IPS-15b (cell line): ENCODE data around the gene ZNF195.
"Not testable (repeated sequence)": the region's sequence is repeated elsewhere in the genome, so short reads cannot be mapped to it uniquely, and the experiment has no call there.

Source experiments
- H3K27me3 ChIP-seq: one replicate; pipeline ENCODE4 v1.6.1; 2013; ENCODE audit warnings: low read length; ENCODE audit not compliant: control insufficient read depth, insufficient read depth
- H3K36me3 ChIP-seq: one replicate; pipeline ENCODE4 v1.6.1; 2013; ENCODE audit warnings: low read length; ENCODE audit not compliant: control insufficient read depth, insufficient read depth
- H3K4me1 ChIP-seq: one replicate; pipeline ENCODE4 v1.6.1; 2013; ENCODE audit warnings: mild to moderate bottlenecking, low read length; ENCODE audit not compliant: control insufficient read depth, insufficient read depth
- H3K4me3 ChIP-seq: one replicate; pipeline ENCODE4 v1.5.1; 2013; ENCODE audit warnings: low read depth, low read length
- H3K9ac ChIP-seq: one replicate; pipeline ENCODE4 v1.6.1; 2013; ENCODE audit warnings: low read depth, mild to moderate bottlenecking, low read length
- H3K9me3 ChIP-seq: one replicate; pipeline ENCODE4 v1.6.1; 2013; ENCODE audit warnings: mild to moderate bottlenecking, low read length; ENCODE audit not compliant: control insufficient read depth, insufficient read depth

Gene ZNF195

GRCh38 chr11:3378426-3379423 is at the start of gene ZNF195:
TSS of gene ZNF195 (minus strand) at chr11:3379146. CDS start at chr11:3379040, 106 bp downstream.
- no peaks in the 10 kb centered on the region for H3K27me3 ChIP-seq
- peak within 1 kb of the TSS; percentile 97 for H3K9ac ChIP-seq
- H3K4me3 ChIP-seq, result peak within 1 kb of the TSS; percentile 94
- H3K4me1 ChIP-seq, result peaks cover 25% of the 10 kb centered on the region
- peaks cover 27% of the 10 kb centered on the region for H3K36me3 ChIP-seq
- no peaks in the 10 kb centered on the region for H3K9me3 ChIP-seq

GRCh38 chr11:3428076-3428475 is 49.1 kb upstream of the ZNF195 start:
- not testable (repeated sequence) for H3K4me1 ChIP-seq, H3K36me3 ChIP-seq, H3K4me3 ChIP-seq, H3K9ac ChIP-seq, H3K27me3 ChIP-seq, H3K9me3 ChIP-seq

GRCh38 chr11:3426541-3426940 is 47.6 kb upstream of the ZNF195 start:
- not testable (repeated sequence) for H3K4me3 ChIP-seq, H3K4me1 ChIP-seq, H3K9me3 ChIP-seq, H3K9ac ChIP-seq, H3K27me3 ChIP-seq, H3K36me3 ChIP-seq

- not testable (repeated sequence) for H3K9me3 ChIP-seq, H3K36me3 ChIP-seq, H3K27me3 ChIP-seq, H3K4me1 ChIP-seq, H3K9ac ChIP-seq
- peak overlapping the region; percentile 46 for H3K4me3 ChIP-seq
These were observed 45.0 kb upstream of the ZNF195 start for GRCh38 chr11:3423928-3424327.

- not testable (repeated sequence) for H3K27me3 ChIP-seq, H3K36me3 ChIP-seq, H3K4me1 ChIP-seq, H3K9me3 ChIP-seq
- Histone ChIP-seq H3K9ac (peak overlapping the region; percentile 47), H3K4me3 (peak overlapping the region; percentile 46)
These were observed 44.3 kb upstream of the ZNF195 start for GRCh38 chr11:3423138-3423731.

- H3K36me3 ChIP-seq, H3K4me1 ChIP-seq, H3K9me3 ChIP-seq, H3K27me3 ChIP-seq, H3K9ac ChIP-seq: not testable (repeated sequence)
- H3K4me3 ChIP-seq, result peak overlapping the region; percentile 60
These were observed 43.6 kb upstream of the ZNF195 start for GRCh38 chr11:3422380-3423137.

GRCh38 chr11:3421608-3422379 is 42.8 kb upstream of the ZNF195 start:
- Histone ChIP-seq H3K9ac (peak overlapping the region; percentile 41), H3K4me3 (peak overlapping the region; percentile 60)
- not testable (repeated sequence) for H3K4me1 ChIP-seq, H3K36me3 ChIP-seq, H3K27me3 ChIP-seq, H3K9me3 ChIP-seq

- H3K4me3 ChIP-seq, H3K4me1 ChIP-seq, H3K36me3 ChIP-seq: not testable (repeated sequence)
These were observed 41.5 kb upstream of the ZNF195 start for GRCh38 chr11:3420281-3421042.

GRCh38 chr11:3419496-3419895 is 40.5 kb upstream of the ZNF195 start:
- not testable (repeated sequence) for H3K4me1 ChIP-seq, H3K9me3 ChIP-seq, H3K36me3 ChIP-seq, H3K4me3 ChIP-seq, H3K27me3 ChIP-seq, H3K9ac ChIP-seq

More at GRCh38 chr11:3420281-3421042, 41.5 kb upstream of the ZNF195 start:
- H3K9ac ChIP-seq, H3K9me3 ChIP-seq, H3K27me3 ChIP-seq: not testable (repeated sequence)

- not testable (repeated sequence) for H3K4me3 ChIP-seq, H3K4me1 ChIP-seq, H3K27me3 ChIP-seq, H3K36me3 ChIP-seq, H3K9me3 ChIP-seq, H3K9ac ChIP-seq
These were observed 38.1 kb upstream of the ZNF195 start for GRCh38 chr11:3417047-3417446.

- H3K4me3 ChIP-seq, H3K9me3 ChIP-seq, H3K9ac ChIP-seq, H3K4me1 ChIP-seq, H3K27me3 ChIP-seq, H3K36me3 ChIP-seq: not testable (repeated sequence)
These were observed 36.4 kb upstream of the ZNF195 start for GRCh38 chr11:3415301-3415700.
